Mononuclear cell (primary cell): ENCODE data around the gene SIGLEC12. TPM values are rescaled to one million over a fixed set of nuclear protein-coding genes. Genes with fewer than 3 reads are reported as not detected.
"Not testable (repeated sequence)": the region's sequence is repeated elsewhere in the genome, so short reads cannot be mapped to it uniquely, and the experiment has no call there.

Experiments used
- H3K27me3 ChIP-seq: 2 replicates; pipeline ENCODE4 v1.6.0; 2011; ENCODE audit warnings: low read length, control low read depth; ENCODE audit not compliant: insufficient read depth
- H3K4me1 ChIP-seq: 2 replicates; pipeline ENCODE4 v1.5.1; 2011; ENCODE audit warnings: mild to moderate bottlenecking, low read length, control low read depth; ENCODE audit not compliant: insufficient read depth
- H3K4me3 ChIP-seq: 2 replicates; pipeline ENCODE4 v1.5.1; 2011; ENCODE audit warnings: mild to moderate bottlenecking, low read length, moderate library complexity
- H3K9me3 ChIP-seq: 2 replicates; pipeline ENCODE4 v1.5.1; 2011; ENCODE audit warnings: low read depth, mild to moderate bottlenecking, control low read depth, low read length
- total RNA-seq: library from RNA; depleted of rRNA; stranded (reverse); fragments of >200 nt; gene quantifications from one replicate; pipeline ENCODE4 v1.2.3, GENCODE V29; 2012

Gene SIGLEC12
- total RNA-seq, 1 donor, result not detected

DNA sequence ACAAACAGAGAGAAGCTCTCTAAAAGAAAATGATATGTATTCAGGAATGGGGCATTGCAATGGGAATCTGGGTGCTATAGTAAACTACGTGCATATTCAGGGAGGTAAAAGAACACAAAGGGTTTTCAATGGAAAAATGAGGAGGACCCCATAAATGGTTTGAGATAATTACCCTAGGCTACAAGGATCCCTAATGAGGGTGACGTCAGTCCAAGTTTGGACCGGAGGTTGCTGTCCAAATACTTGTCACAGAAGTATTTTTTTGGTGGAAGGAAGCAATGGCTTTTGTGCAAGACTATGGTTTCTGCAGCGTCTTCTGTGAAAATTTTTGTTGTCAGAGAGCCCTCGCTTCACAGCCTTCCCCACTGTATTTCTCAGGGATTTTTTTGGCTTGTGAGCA, 24.3 kb downstream of the SIGLEC12 start:
- Histone ChIP-seq H3K27me3 (no peaks in the 10 kb centered on the region), H3K4me3 (no peak overlapping the region), H3K4me1 (no peaks in the 10 kb centered on the region)

GRCh38 chr19:51476164-51476563, 25.4 kb downstream of the SIGLEC12 start:
- Histone ChIP-seq H3K4me1 (no peaks in the 10 kb centered on the region), H3K4me3 (no peak overlapping the region), H3K9me3 (no peaks in the 10 kb centered on the region)

More for the DNA sequence above, 24.3 kb downstream of the SIGLEC12 start:
- no peaks in the 10 kb centered on the region for H3K9me3 ChIP-seq

DNA sequence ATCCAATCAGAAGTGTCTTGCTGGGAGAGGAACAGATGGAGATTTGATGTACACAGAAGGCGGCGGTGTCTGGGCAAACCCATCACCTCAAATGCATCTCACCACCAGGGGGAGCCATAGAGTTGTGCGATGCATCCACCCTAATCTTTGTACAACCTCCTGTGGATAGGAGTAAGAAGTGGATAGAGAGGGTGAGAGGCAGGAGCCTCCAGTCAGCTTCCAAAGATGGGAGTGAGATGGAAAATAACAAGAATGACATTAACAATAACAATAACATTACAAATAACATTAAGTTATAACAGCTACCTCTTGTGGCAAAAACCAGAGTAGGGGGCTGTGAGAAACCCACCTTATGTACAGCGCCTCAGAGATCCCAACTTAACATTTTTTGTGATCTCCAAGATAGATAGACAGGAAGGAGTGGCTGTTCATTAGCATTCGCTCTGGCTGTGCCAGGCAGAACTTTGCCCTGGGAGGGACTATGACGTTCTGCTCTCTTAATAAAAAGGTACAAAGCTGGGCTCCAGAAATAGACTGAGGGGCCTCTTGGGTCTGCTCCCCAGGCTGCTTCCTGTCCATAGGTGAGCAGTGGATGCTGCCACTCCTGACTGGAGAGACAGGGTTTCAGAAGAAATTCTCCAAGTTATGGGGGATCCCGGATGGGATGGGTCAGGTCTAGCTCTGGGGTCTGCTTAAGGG, 28.4 kb downstream of the SIGLEC12 start:
- Histone ChIP-seq H3K4me3 (no peak overlapping the region), H3K27me3 (no peaks in the 10 kb centered on the region), H3K4me1 (peaks cover 3% of the 10 kb centered on the region), H3K9me3 (no peaks in the 10 kb centered on the region)

More at GRCh38 chr19:51476164-51476563, 25.4 kb downstream of the SIGLEC12 start:
- no peaks in the 10 kb centered on the region for H3K27me3 ChIP-seq

GRCh38 chr19:51472607-51473006, 29.0 kb downstream of the SIGLEC12 start:
- H3K4me1 ChIP-seq, result peaks cover 8% of the 10 kb centered on the region
- H3K9me3 ChIP-seq, result no peaks in the 10 kb centered on the region
- H3K27me3 ChIP-seq, result no peaks in the 10 kb centered on the region
- H3K4me3 ChIP-seq, result no peak overlapping the region

DNA sequence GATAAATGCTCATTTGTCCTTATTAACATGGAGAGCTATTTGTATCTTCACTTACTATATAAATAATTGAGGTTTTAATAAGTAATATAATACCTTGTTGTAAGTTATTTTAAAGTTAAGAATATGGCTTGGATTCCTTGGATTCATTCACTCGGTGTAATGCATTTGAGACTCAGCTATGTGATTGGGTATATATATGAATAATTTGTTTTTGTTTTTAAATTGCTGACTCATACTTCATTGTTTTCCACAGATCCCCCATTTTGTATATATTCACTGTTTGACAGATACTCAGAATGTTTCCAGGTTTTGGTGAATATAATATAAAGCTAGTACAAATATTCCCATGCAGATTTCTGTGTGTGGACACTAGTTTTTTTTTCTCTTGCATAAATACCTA, 30.1 kb downstream of the SIGLEC12 start:
- H3K4me3 ChIP-seq, result no peak overlapping the region
- H3K27me3 ChIP-seq, result no peaks in the 10 kb centered on the region
- H3K9me3 ChIP-seq, result no peaks in the 10 kb centered on the region
- H3K4me1 ChIP-seq, result peaks cover 8% of the 10 kb centered on the region

DNA sequence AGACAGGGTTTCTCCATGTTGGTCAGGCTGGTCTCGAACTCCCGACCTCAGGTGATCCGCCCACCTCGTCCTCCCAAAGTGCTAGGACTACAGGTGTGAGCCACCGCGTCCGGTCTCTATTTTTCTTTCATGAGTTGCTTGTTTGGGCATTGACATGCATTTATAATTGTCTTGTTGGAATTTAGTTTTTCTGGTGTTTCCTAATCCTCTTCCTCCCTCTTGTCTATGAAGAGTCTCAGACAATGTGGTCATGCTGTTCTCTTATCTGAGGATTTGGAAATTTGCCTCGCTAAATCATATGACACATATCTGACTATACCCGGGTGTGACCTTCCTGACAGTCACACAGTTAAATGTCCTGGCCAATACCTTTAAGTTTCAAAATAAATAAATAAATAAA, 30.6 kb downstream of the SIGLEC12 start:
- H3K4me1 ChIP-seq, result peaks cover 8% of the 10 kb centered on the region
- no peak overlapping the region for H3K4me3 ChIP-seq
- peaks cover 3% of the 10 kb centered on the region for H3K27me3 ChIP-seq
- no peaks in the 10 kb centered on the region for H3K9me3 ChIP-seq

- no peaks in the 10 kb centered on the region for H3K9me3 ChIP-seq
- H3K27me3 ChIP-seq, result peaks cover 3% of the 10 kb centered on the region
- peaks cover 8% of the 10 kb centered on the region for H3K4me1 ChIP-seq
- H3K4me3 ChIP-seq, result no peak overlapping the region
Measured at GRCh38 chr19:51469629-51470028, 32.0 kb downstream of the SIGLEC12 start.

- H3K9me3 ChIP-seq, result no peaks in the 10 kb centered on the region
- peaks cover 3% of the 10 kb centered on the region for H3K27me3 ChIP-seq
- peaks cover 8% of the 10 kb centered on the region for H3K4me1 ChIP-seq
- no peak overlapping the region for H3K4me3 ChIP-seq
Measured at GRCh38 chr19:51469162-51469561, 32.4 kb downstream of the SIGLEC12 start.

DNA sequence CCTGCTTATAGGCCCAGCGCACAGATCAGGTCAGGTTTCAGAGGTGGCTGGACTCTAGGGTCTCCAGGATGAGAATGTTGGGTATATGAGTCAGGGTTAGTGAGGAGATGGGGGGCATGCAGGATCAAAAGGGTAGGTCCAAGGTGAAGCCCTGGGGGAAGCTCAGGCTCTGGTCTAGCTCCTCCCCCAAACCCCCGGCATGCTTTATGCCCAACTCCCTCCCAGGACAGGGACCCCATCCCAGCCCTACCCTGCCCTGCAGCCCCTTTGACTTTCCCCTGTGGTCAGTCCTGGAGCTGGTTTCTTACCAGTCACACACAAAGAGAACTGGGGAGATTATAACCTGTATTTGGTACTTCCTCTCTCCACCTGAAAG, 33.1 kb downstream of the SIGLEC12 start:
- Histone ChIP-seq H3K9me3 (no peaks in the 10 kb centered on the region), H3K4me3 (no peak overlapping the region), H3K4me1 (peaks cover 9% of the 10 kb centered on the region), H3K27me3 (peaks cover 3% of the 10 kb centered on the region)

- Histone ChIP-seq H3K27me3 (peaks cover 3% of the 10 kb centered on the region), H3K4me3 (no peak overlapping the region), H3K9me3 (no peaks in the 10 kb centered on the region), H3K4me1 (peaks cover 14% of the 10 kb centered on the region)
Measured at GRCh38 chr19:51467864-51468544, 33.6 kb downstream of the SIGLEC12 start.

- Histone ChIP-seq H3K27me3 (peaks cover 3% of the 10 kb centered on the region), H3K4me1 (peaks cover 27% of the 10 kb centered on the region), H3K4me3 (no peak overlapping the region), H3K9me3 (no peaks in the 10 kb centered on the region)
Measured at GRCh38 chr19:51466723-51467122, 34.9 kb downstream of the SIGLEC12 start.

DNA sequence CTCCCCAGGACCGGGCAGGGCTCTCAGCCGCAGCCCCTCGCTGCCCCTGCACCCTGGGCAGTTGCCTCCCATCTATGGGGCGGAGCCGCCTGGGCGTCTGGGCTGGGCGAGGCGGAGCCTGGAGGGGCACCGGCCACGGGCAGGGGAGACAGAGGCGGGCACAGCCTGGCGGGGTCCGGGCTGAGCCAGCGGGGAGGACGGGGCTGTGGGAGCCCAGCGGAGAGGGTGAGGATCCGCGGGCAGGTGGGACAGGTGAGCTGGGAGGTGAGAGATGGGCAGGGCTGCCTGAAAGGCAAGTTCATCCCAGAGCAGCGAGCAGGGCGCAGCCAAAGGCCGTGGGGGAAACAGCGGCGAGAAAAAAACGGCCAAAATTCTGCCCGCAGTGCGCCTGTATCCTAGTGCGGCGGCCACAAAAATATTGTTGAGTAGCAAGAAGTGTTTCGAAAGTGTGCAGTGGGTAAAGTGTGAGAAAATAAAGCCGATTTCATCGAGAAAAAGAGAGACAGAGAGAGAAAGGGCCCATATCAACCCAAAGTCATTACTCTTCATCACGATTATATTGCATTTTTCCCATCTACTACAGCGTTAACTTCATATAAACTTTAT, 37.5 kb downstream of the SIGLEC12 start:
- not testable (repeated sequence) for H3K9me3 ChIP-seq
- H3K4me1 ChIP-seq, result peaks cover 46% of the 10 kb centered on the region

GRCh38 chr19:51462681-51463080, 38.9 kb downstream of the SIGLEC12 start:
- H3K4me3 ChIP-seq, result no peak overlapping the region
- H3K27me3 ChIP-seq, result peaks cover 3% of the 10 kb centered on the region
- H3K4me1 ChIP-seq, result peaks cover 39% of the 10 kb centered on the region
- H3K9me3 ChIP-seq, result no peaks in the 10 kb centered on the region

More for the DNA sequence above, 37.5 kb downstream of the SIGLEC12 start:
- H3K27me3 ChIP-seq, H3K4me3 ChIP-seq: not testable (repeated sequence)

- no peaks in the 10 kb centered on the region for H3K9me3 ChIP-seq
- H3K4me3 ChIP-seq, result no peak overlapping the region
- H3K27me3 ChIP-seq, result peaks cover 3% of the 10 kb centered on the region
- H3K4me1 ChIP-seq, result peaks cover 38% of the 10 kb centered on the region
Measured at GRCh38 chr19:51462276-51462675, 39.3 kb downstream of the SIGLEC12 start.

GRCh38 chr19:51461723-51462161, 39.9 kb downstream of the SIGLEC12 start:
- H3K9me3 ChIP-seq, result no peaks in the 10 kb centered on the region
- H3K4me3 ChIP-seq, result no peak overlapping the region
- peaks cover 38% of the 10 kb centered on the region for H3K4me1 ChIP-seq
- H3K27me3 ChIP-seq, result peaks cover 3% of the 10 kb centered on the region
